MCF 10A (cell line): ENCODE results near the gene TPRX2. TPM values are rescaled to one million over a fixed set of nuclear protein-coding genes. Genes with fewer than 3 reads are reported as not detected.

Experiments
- BruUV-seq: library from RNA; stranded (reverse); fragments of 400-500 nt; replicated peaks from 2 replicates; lab custom pipeline; 2021; lab: Mats Ljungman, UMichigan
- CTCF ChIA-PET: fragments of 300-600 bp; sonication (Branson Sonifier 250); formaldehyde crosslinking; extraction: SDS; loops from one replicate; lab custom pipeline; 2021; ENCODE audit warnings: antibody characterized with exemption, inconsistent platforms; lab: Yijun Ruan, JAX
- POLR2A ChIA-PET: fragments of 300-600, 350-650 bp; sonication (Branson Sonifier 250); formaldehyde crosslinking; extraction: SDS; loops from one replicate; lab custom pipeline; 2020; ENCODE audit warnings: antibody characterized with exemption, inconsistent platforms; lab: Yijun Ruan, JAX
- DNase-seq: peaks from one replicate; pipeline ENCODE4 v3.0.0-alpha.2; 2018; ENCODE audit not compliant: unreplicated experiment
- H3K27ac Mint-ChIP-seq: one replicate; pipeline ENCODE4 v1.8.0; 2022; ENCODE audit warnings: mild to moderate bottlenecking, low read depth, mixed read lengths; ENCODE audit not compliant: unreplicated experiment
- H3K27me3 Mint-ChIP-seq: one replicate; pipeline ENCODE4 v1.8.0; 2022; ENCODE audit warnings: mixed read lengths; ENCODE audit not compliant: insufficient read depth, unreplicated experiment
- H3K36me3 Mint-ChIP-seq: one replicate; pipeline ENCODE4 v1.8.0; 2022; ENCODE audit warnings: mild to moderate bottlenecking, moderate library complexity, mixed read lengths; ENCODE audit not compliant: insufficient read depth, unreplicated experiment
- H3K4me1 Mint-ChIP-seq: one replicate; pipeline ENCODE4 v1.8.0; 2022; ENCODE audit warnings: mixed read lengths; ENCODE audit not compliant: insufficient read depth, unreplicated experiment
- H3K4me3 Mint-ChIP-seq: one replicate; pipeline ENCODE4 v1.8.0; 2022; ENCODE audit warnings: mild to moderate bottlenecking, moderate library complexity, mixed read lengths; ENCODE audit not compliant: unreplicated experiment
- H3K9me3 Mint-ChIP-seq: one replicate; pipeline ENCODE4 v1.8.0; 2022; ENCODE audit warnings: mixed read lengths; ENCODE audit not compliant: unreplicated experiment
- CTCF ChIP-seq: fragments of 200-600 bp; IDR thresholded peaks from one replicate; pipeline ENCODE4 v1.8.0; 2022; ENCODE audit warnings: antibody characterized with exemption, mild to moderate bottlenecking; ENCODE audit not compliant: unreplicated experiment
- intact Hi-C: fragments of 100-400 bp; cut with micrococcal nuclease; formaldehyde crosslinking; loops from 2 replicates; pipeline ENCODE4 v1.14.1; 2022
- total RNA-seq: library from RNA; stranded (reverse); gene quantifications from 2 replicates; pipeline ENCODE4 v1.2.3, GENCODE V29; 2022

Gene TPRX2
- total RNA-seq, 1 experiment from 2014 or later, result not detected

GRCh38 chr19:47819858-47820257, 39.2 kb upstream of the TPRX2 start:
- Mint-ChIP-seq H3K4me3 (no peak overlapping the region), H3K9me3 (no peaks in the 10 kb centered on the region), H3K36me3 (no peaks in the 10 kb centered on the region), H3K27me3 (peaks cover 40% of the 10 kb centered on the region), H3K27ac (no peak overlapping the region), H3K4me1 (no peaks in the 10 kb centered on the region)
- no peak for DNase-seq
- no TSS peak for BruUV-seq
- ChIA-PET CTCF (no interaction called here), POLR2A (no interaction called here)
- intact Hi-C loops, result no loop called here
- no peak for TF ChIP-seq CTCF

- TF ChIP-seq CTCF, result no peak
Observed at GRCh38 chr19:47820410-47820809, 38.6 kb upstream of the TPRX2 start.

GRCh38 chr19:47821460-47822020, 37.5 kb upstream of the TPRX2 start, which contains the start of gene CRX:
TSS of gene CRX (plus strand) at chr19:47821937. CDS start at chr19:47834444, 12,507 bp downstream.
- H3K4me1 Mint-ChIP-seq, result no peaks in the 10 kb centered on the region
- H3K27ac Mint-ChIP-seq, result no peak within 1 kb of the TSS
- POLR2A ChIA-PET, result no interaction called here
- no peak for DNase-seq
- no peak within 1 kb of the TSS for H3K4me3 Mint-ChIP-seq
- TF ChIP-seq CTCF, result no peak
- intact Hi-C loops, result no loop called here
- no peaks in the 10 kb centered on the region for H3K36me3 Mint-ChIP-seq
- no peaks in the 10 kb centered on the region for H3K9me3 Mint-ChIP-seq
- CTCF ChIA-PET, result interaction anchor here (1.0 kb wide), 1 partner anchor 36 kb away, joined by 3 read pairs; no protein-coding TSS in a partner anchor
- H3K27me3 Mint-ChIP-seq, result peaks cover 40% of the 10 kb centered on the region
- no TSS peak for BruUV-seq

More at GRCh38 chr19:47820410-47820809, 38.6 kb upstream of the TPRX2 start:
- no peak for DNase-seq
- BruUV-seq, result no TSS peak
- peaks cover 40% of the 10 kb centered on the region for H3K27me3 Mint-ChIP-seq
- no peaks in the 10 kb centered on the region for H3K9me3 Mint-ChIP-seq
- intact Hi-C loops, result no loop called here
- ChIA-PET POLR2A (no interaction called here), CTCF (no interaction called here)
- H3K4me3 Mint-ChIP-seq, result no peak overlapping the region
- H3K27ac Mint-ChIP-seq, result no peak overlapping the region
- H3K36me3 Mint-ChIP-seq, result no peaks in the 10 kb centered on the region
- H3K4me1 Mint-ChIP-seq, result no peaks in the 10 kb centered on the region

- POLR2A ChIA-PET, result no interaction called here
- H3K27me3 Mint-ChIP-seq, result peaks cover 23% of the 10 kb centered on the region
- intact Hi-C loops, result no loop called here
Observed at GRCh38 chr19:47824396-47824795, 34.6 kb upstream of the TPRX2 start.

More at GRCh38 chr19:47824396-47824795, 34.6 kb upstream of the TPRX2 start:
- no peak for DNase-seq
- no peak overlapping the region for H3K27ac Mint-ChIP-seq
- H3K9me3 Mint-ChIP-seq, result no peaks in the 10 kb centered on the region
- no peak for TF ChIP-seq CTCF
- H3K36me3 Mint-ChIP-seq, result no peaks in the 10 kb centered on the region
- no peaks in the 10 kb centered on the region for H3K4me1 Mint-ChIP-seq
- H3K4me3 Mint-ChIP-seq, result no peak overlapping the region
- CTCF ChIA-PET, result interaction anchor here (0.8 to 1.0 kb wide), 3 partner anchors 33 to 59 kb away, joined by 3 read pairs; no protein-coding TSS in a partner anchor
- no TSS peak for BruUV-seq
